HCT116 (cell line): ENCODE measurements around the gene SMIM21. TPM values are rescaled to one million over a fixed set of nuclear protein-coding genes. Genes with fewer than 3 reads are reported as not detected.

Experiments used
- ATAC-seq: fragments of 200-7000 bp; cut with Tn5 transposase; 2 replicates; pipeline ENCODE4 v1.9.1; 2020; ENCODE audit warnings: mild to moderate bottlenecking, moderate library complexity
- BruUV-seq: library from RNA; stranded (reverse); fragments of 400-500 nt; replicated peaks from 2 replicates; lab custom pipeline; 2021; lab: Mats Ljungman, UMichigan
- CTCF ChIA-PET: fragments of 300-600 bp; sonication (Branson Sonifier 250); formaldehyde crosslinking; loops from one replicate; lab custom pipeline; 2021; ENCODE audit warnings: antibody characterized with exemption; lab: Charles Lee
- POLR2A ChIA-PET: fragments of 300-600, 350-600 bp; sonication (Branson Sonifier 250); formaldehyde crosslinking; loops from one replicate; lab custom pipeline; 2021; ENCODE audit warnings: antibody characterized with exemption; lab: Charles Lee
- RAD21 ChIA-PET, 2 experiments: fragments of 300-600 bp; sonication (Branson Sonifier 250); formaldehyde crosslinking; loops; one replicate each; lab custom pipeline; 2023; ENCODE audit warnings: low total read pairs in 2 of 2; ENCODE audit not compliant: uncharacterized antibody in 2 of 2, unreplicated experiment in 2 of 2, low non-redundant PET in 1 of 2; lab: Charles Lee
- DNase-seq: peaks from one replicate; pipeline ENCODE4 v3.0.0-alpha.2; 2010; ENCODE audit warnings: low read depth, low spot score
- H2AFZ ChIP-seq: fragments of 200-600 bp; shearing (Covaris generic), sonication (generic); 2 replicates; pipeline ENCODE4 v1.6.1; 2017; ENCODE audit warnings: low read depth, mixed run types, mixed read lengths, antibody characterized with exemption, low read length; ENCODE audit not compliant: poor library complexity, severe bottlenecking
- H3K27ac ChIP-seq: 2 replicates; pipeline ENCODE4 v1.5.1; 2012; ENCODE audit warnings: low read depth, low read length
- H3K27me3 ChIP-seq: fragments of 200-600 bp; sonication (generic); 2 replicates; pipeline ENCODE4 v1.6.1; 2016; ENCODE audit warnings: mixed run types, low read length, mixed read lengths; ENCODE audit not compliant: insufficient read depth
- H3K36me3 ChIP-seq, 2 experiments: fragments of 200-500 bp in 1 of 2; fragments of 200-600 bp in 1 of 2; sonication (Bioruptor generic) in 1 of 2; sonication (generic) in 1 of 2; 2 replicates each; pipeline versions ENCODE4 v1.5.1 to v1.6.1; 2014 to 2016; ENCODE audit warnings: low read length in 2 of 2, inconsistent platforms in 1 of 2, mixed read lengths in 1 of 2, mixed run types in 1 of 2; ENCODE audit not compliant: insufficient read depth in 2 of 2, control insufficient read depth in 1 of 2
- H3K4me1 ChIP-seq, 2 experiments: fragments of 200-600 bp in 1 of 2; sonication (generic) in 1 of 2; 2 replicates each; pipeline versions ENCODE4 v1.5.1 to v1.6.1; 2012 to 2017; ENCODE audit warnings: low read length in 2 of 2, inconsistent platforms in 1 of 2, mild to moderate bottlenecking in 1 of 2, mixed read lengths in 1 of 2, mixed run types in 1 of 2, moderate library complexity in 1 of 2; ENCODE audit not compliant: insufficient read depth in 2 of 2, control insufficient read depth in 1 of 2
- H3K4me2 ChIP-seq: fragments of 200-600 bp; sonication (generic); 2 replicates; pipeline ENCODE4 v1.6.1; 2017; ENCODE audit warnings: mixed run types, low read length, mixed read lengths
- H3K4me3 ChIP-seq, 2 experiments: fragments of 200-600 bp in 1 of 2; sonication (generic) in 1 of 2; replicated peaks in 1 of 2; 2 replicates each; pipeline ENCODE4 v1.5.1; 2011 to 2016; ENCODE audit warnings: low read length in 2 of 2, control low read depth in 1 of 2, low read depth in 1 of 2, mild to moderate bottlenecking in 1 of 2, mixed read lengths in 1 of 2, mixed run types in 1 of 2
- H3K79me2 ChIP-seq: fragments of 200-600 bp; sonication (generic); 2 replicates; pipeline ENCODE4 v1.6.1; 2017; ENCODE audit warnings: mild to moderate bottlenecking, mixed run types, low read length, moderate library complexity, mixed read lengths; ENCODE audit not compliant: insufficient read depth
- H3K9ac ChIP-seq: fragments of 200-600 bp; sonication (generic); 2 replicates; pipeline ENCODE4 v1.6.1; 2016; ENCODE audit warnings: low read length, mixed read lengths
- H3K9me2 ChIP-seq: fragments of 200-600 bp; sonication (generic), shearing (Covaris generic); 2 replicates; pipeline ENCODE4 v1.6.1; 2017; ENCODE audit warnings: mixed run types, mild to moderate bottlenecking, moderate library complexity; ENCODE audit not compliant: insufficient read depth
- H3K9me3 ChIP-seq, 2 experiments: fragments of 200-500 bp in 1 of 2; fragments of 200-600 bp in 1 of 2; sonication (Bioruptor generic) in 1 of 2; sonication (generic) in 1 of 2; 2 replicates each; pipeline ENCODE4 v1.6.1; 2014 to 2017; ENCODE audit warnings: low read length in 2 of 2, mixed read lengths in 2 of 2, inconsistent platforms in 1 of 2, low read depth in 1 of 2, mild to moderate bottlenecking in 1 of 2, mixed run types in 1 of 2, moderate library complexity in 1 of 2; ENCODE audit not compliant: control insufficient read depth in 1 of 2, insufficient read depth in 1 of 2
- H4K20me1 ChIP-seq: fragments of 200-600 bp; sonication (generic), shearing (Covaris generic); 2 replicates; pipeline ENCODE4 v1.6.1; 2017; ENCODE audit warnings: mixed run types, mild to moderate bottlenecking, moderate library complexity; ENCODE audit not compliant: insufficient read depth
- CBX3 ChIP-seq: IDR thresholded peaks from 2 replicates; pipeline ENCODE4 v1.6.1; 2012; ENCODE audit warnings: low read depth
- CEBPB ChIP-seq: IDR thresholded peaks from 2 replicates; pipeline ENCODE4 v1.6.1; 2012; ENCODE audit warnings: low read depth
- EGR1 ChIP-seq: IDR thresholded peaks from 2 replicates; pipeline ENCODE4 v1.6.1; 2012; ENCODE audit warnings: low read depth
- ELF1 ChIP-seq: IDR thresholded peaks from 2 replicates; pipeline ENCODE4 v1.6.1; 2012; ENCODE audit warnings: low read depth, borderline replicate concordance
- EZH2phosphoT487 ChIP-seq: fragments of 200-600 bp; IDR thresholded peaks from 2 replicates; pipeline ENCODE4 v1.6.1; 2018; ENCODE audit warnings: antibody characterized with exemption, borderline replicate concordance
- FOSL1 ChIP-seq: IDR thresholded peaks from 2 replicates; pipeline ENCODE4 v1.6.1; 2012; ENCODE audit warnings: low read depth
- POLR2A ChIP-seq: IDR thresholded peaks from 2 replicates; pipeline ENCODE4 v1.7.0; 2011; ENCODE audit warnings: borderline replicate concordance; ENCODE audit not compliant: insufficient read depth, insufficient read length; ENCODE audit errors: extremely low read depth
- POLR2AphosphoS5 ChIP-seq: IDR thresholded peaks from 2 replicates; pipeline ENCODE4 v1.6.1; 2011; ENCODE audit warnings: mild to moderate bottlenecking, low read depth, low read length, moderate library complexity
- SIN3A ChIP-seq: IDR thresholded peaks from 2 replicates; pipeline ENCODE4 v1.6.1; 2012; ENCODE audit warnings: low read depth
- SRF ChIP-seq: IDR thresholded peaks from 2 replicates; pipeline ENCODE4 v1.6.1; 2012; ENCODE audit warnings: low read depth
- TCF7L2 ChIP-seq: IDR thresholded peaks from 2 replicates; pipeline ENCODE4 v1.7.0; 2011; ENCODE audit warnings: borderline replicate concordance, inconsistent platforms; ENCODE audit not compliant: insufficient read depth, insufficient read length; ENCODE audit errors: extremely low read depth
- YY1 ChIP-seq: IDR thresholded peaks from 2 replicates; pipeline ENCODE4 v1.6.1; 2011; ENCODE audit warnings: low read length, low read depth, moderate library complexity, mild to moderate bottlenecking; ENCODE audit not compliant: insufficient replicate concordance; ENCODE audit errors: extremely low read depth
- ZFX ChIP-seq: fragments of 450-650 bp; IDR thresholded peaks from 2 replicates; pipeline ENCODE4 v1.6.1; 2017
- ZNF274 ChIP-seq: fragments of 200-500 bp; sonication (Bioruptor generic); IDR thresholded peaks from 2 replicates; pipeline ENCODE4 v1.6.1; 2014; ENCODE audit warnings: mild to moderate bottlenecking, low read depth, low read length, inconsistent platforms
- intact Hi-C: fragments of 100-400 bp; cut with micrococcal nuclease; formaldehyde crosslinking; loops from 2 replicates; pipeline ENCODE4 v1.10.0; 2022
- total RNA-seq: library from RNA; stranded (reverse); gene quantifications from one replicate; pipeline ENCODE4 v1.2.1, GENCODE V29; 2021; ENCODE audit not compliant: unreplicated experiment
- TF ChIP-seq, protein P1 (sequence below): IDR thresholded peaks from 2 replicates; pipeline ENCODE4 v1.6.1; 2012
- TF ChIP-seq, protein P2 (sequence below), 3 experiments: fragments of 200-600 bp in 1 of 3; sonication (generic) in 1 of 3; IDR thresholded peaks in 2 of 3; conservative IDR thresholded peaks in 1 of 3; 2 replicates each; pipeline ENCODE4 v1.5.1; 2012 to 2017; ENCODE audit warnings: low read depth in 2 of 3, low read length in 2 of 3, antibody characterized with exemption in 1 of 3, borderline replicate concordance in 1 of 3, control low read depth in 1 of 3, mild to moderate bottlenecking in 1 of 3, mixed read lengths in 1 of 3, mixed run types in 1 of 3, moderate library complexity in 1 of 3; ENCODE audit not compliant: insufficient read depth in 1 of 3
- TF ChIP-seq, protein P3 (sequence below): IDR thresholded peaks from 2 replicates; pipeline ENCODE4 v1.6.1; 2011; ENCODE audit warnings: mild to moderate bottlenecking, low read length, moderate library complexity; ENCODE audit not compliant: insufficient replicate concordance; ENCODE audit errors: extremely low read depth

SMIM21 gene
- total RNA-seq, 1 experiment from 2014 or later, result not detected

DNA sequence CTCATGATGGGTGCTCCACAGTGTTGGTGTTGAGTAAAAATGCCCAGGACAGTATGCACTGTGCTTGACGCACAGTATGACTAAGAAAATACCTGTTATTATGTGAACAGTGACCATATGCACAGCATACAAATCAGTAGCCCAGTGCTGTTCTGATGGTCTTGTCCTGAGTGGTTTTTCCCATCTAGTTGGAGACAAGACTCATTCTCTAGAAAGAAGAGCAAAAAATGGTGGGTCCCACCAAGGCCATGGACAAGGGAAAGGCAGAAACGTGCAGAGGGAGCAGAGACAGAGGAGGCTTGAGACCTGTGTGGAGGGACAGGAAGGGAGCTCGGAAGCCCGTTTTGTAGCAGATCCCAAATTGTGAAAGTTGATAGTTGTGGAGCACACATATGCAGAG is 987 bp upstream of the SMIM21 start:
- Histone ChIP-seq H3K4me3 (no peak overlapping the region), H3K9me3 (no peaks in the 10 kb centered on the region), H3K9ac (no peak overlapping the region), H3K4me2 (no peak overlapping the region), H3K4me1 (peaks cover 0 to 10% of the 10 kb centered on the region in 2 experiments; a peak in 2 of 4 replicates), H2AFZ (no peak overlapping the region), H3K27me3 (0 out of 2 replicates have a peak, but pooled peaks cover 3% of the 10 kb centered on the region), H3K79me2 (no peaks in the 10 kb centered on the region), H3K27ac (no peak overlapping the region), H4K20me1 (no peaks in the 10 kb centered on the region), H3K9me2 (no peaks in the 10 kb centered on the region), H3K36me3 (no peaks in the 10 kb centered on the region)
- CTCF ChIA-PET, result no interaction called here
- POLR2A ChIA-PET, result no interaction called here
- RAD21 ChIA-PET, result no interaction called here
- ATAC-seq (no peak), DNase-seq (no peak)
- intact Hi-C loops, result no loop called here
- no TSS peak for BruUV-seq
- TF ChIP-seq FOSL1 (no peak), EZH2phosphoT487 (no peak), POLR2A (no peak), SRF (no peak), CEBPB (no peak), POLR2AphosphoS5 (no peak), ZFX (no peak)
- TF ChIP-seq, protein P1, sequence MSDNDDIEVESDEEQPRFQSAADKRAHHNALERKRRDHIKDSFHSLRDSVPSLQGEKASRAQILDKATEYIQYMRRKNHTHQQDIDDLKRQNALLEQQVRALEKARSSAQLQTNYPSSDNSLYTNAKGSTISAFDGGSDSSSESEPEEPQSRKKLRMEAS, result no peak

DNA sequence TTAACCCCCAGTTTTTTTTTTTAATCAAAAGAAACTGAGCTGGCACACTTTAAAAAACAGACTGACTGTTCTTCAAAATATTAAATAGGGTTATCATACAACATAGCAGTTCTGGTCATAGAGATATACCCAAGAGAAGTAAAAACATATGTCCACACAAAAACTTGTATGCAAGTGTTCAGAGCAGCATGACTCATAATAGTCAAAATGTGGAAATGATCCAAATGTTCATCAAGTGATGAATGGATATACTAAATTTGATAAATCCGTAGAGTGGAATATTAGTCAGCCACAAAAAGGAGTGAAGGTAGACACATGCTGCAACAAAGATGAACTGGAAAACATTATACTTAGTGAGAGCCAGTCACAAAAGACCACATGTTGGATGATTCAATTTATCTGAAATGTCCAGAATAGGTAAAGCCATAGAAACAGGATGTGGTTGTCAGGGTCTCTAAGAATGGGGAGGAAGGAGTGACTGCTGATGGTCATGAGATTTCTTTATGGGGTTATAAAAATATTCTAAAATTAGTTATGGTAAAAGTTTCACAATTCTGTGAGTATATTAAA is 5.1 kb downstream of the SMIM21 start:
- no peaks in the 10 kb centered on the region for H3K36me3 ChIP-seq
- no peak overlapping the region for H3K4me3 ChIP-seq
- no peaks in the 10 kb centered on the region for H3K9me2 ChIP-seq
- H4K20me1 ChIP-seq, result no peaks in the 10 kb centered on the region
- H3K4me1 ChIP-seq, result no peaks in the 10 kb centered on the region
- RAD21 ChIA-PET, result no interaction called here
- intact Hi-C loops, result no loop called here
- ATAC-seq, result no peak
- no peaks in the 10 kb centered on the region for H3K79me2 ChIP-seq
- 0 out of 2 replicates have a peak, but pooled peaks cover 3% of the 10 kb centered on the region for H3K27me3 ChIP-seq
- no peak overlapping the region for H3K9ac ChIP-seq
- H2AFZ ChIP-seq, result no peak overlapping the region
- no TSS peak for BruUV-seq
- no peak overlapping the region for H3K27ac ChIP-seq
- H3K4me2 ChIP-seq, result no peak overlapping the region
- CTCF ChIA-PET, result no interaction called here
- H3K9me3 ChIP-seq, result no peaks in the 10 kb centered on the region
- POLR2A ChIA-PET, result no interaction called here
- DNase-seq, result no peak
- no peak for TF ChIP-seq ELF1
- TF ChIP-seq, protein P2, sequence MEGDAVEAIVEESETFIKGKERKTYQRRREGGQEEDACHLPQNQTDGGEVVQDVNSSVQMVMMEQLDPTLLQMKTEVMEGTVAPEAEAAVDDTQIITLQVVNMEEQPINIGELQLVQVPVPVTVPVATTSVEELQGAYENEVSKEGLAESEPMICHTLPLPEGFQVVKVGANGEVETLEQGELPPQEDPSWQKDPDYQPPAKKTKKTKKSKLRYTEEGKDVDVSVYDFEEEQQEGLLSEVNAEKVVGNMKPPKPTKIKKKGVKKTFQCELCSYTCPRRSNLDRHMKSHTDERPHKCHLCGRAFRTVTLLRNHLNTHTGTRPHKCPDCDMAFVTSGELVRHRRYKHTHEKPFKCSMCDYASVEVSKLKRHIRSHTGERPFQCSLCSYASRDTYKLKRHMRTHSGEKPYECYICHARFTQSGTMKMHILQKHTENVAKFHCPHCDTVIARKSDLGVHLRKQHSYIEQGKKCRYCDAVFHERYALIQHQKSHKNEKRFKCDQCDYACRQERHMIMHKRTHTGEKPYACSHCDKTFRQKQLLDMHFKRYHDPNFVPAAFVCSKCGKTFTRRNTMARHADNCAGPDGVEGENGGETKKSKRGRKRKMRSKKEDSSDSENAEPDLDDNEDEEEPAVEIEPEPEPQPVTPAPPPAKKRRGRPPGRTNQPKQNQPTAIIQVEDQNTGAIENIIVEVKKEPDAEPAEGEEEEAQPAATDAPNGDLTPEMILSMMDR (IDR thresholded peaks at IDR 0.05 in 2 of 3, conservative IDR thresholded peaks at IDR 0.05 in 1 of 3; ENCODE audit: borderline replicate concordance in 1 of 3, insufficient read depth in 1 of 3, low read depth in 2 of 3, low read length in 2 of 3), result no peak
- TF ChIP-seq FOSL1, result no peak
- TF ChIP-seq ZFX, result no peak
- TF ChIP-seq CEBPB, result no peak
- no peak for TF ChIP-seq EGR1
- TF ChIP-seq CBX3, result no peak
- TF ChIP-seq, protein P3, sequence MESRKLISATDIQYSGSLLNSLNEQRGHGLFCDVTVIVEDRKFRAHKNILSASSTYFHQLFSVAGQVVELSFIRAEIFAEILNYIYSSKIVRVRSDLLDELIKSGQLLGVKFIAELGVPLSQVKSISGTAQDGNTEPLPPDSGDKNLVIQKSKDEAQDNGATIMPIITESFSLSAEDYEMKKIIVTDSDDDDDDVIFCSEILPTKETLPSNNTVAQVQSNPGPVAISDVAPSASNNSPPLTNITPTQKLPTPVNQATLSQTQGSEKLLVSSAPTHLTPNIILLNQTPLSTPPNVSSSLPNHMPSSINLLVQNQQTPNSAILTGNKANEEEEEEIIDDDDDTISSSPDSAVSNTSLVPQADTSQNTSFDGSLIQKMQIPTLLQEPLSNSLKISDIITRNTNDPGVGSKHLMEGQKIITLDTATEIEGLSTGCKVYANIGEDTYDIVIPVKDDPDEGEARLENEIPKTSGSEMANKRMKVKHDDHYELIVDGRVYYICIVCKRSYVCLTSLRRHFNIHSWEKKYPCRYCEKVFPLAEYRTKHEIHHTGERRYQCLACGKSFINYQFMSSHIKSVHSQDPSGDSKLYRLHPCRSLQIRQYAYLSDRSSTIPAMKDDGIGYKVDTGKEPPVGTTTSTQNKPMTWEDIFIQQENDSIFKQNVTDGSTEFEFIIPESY, result no peak
- no peak for TF ChIP-seq EZH2phosphoT487
- TF ChIP-seq TCF7L2, result no peak
- no peak for TF ChIP-seq SIN3A
- TF ChIP-seq ZNF274, result no peak
- TF ChIP-seq YY1, result no peak
